NCI-H1092 (cell line): Measurements from ENCODE around the gene UBL5.

Experiments
- DNase-seq: peaks from one replicate; lab custom pipeline; 2025; lab: John Stamatoyannopoulos, UW

UBL5 gene

DNA sequence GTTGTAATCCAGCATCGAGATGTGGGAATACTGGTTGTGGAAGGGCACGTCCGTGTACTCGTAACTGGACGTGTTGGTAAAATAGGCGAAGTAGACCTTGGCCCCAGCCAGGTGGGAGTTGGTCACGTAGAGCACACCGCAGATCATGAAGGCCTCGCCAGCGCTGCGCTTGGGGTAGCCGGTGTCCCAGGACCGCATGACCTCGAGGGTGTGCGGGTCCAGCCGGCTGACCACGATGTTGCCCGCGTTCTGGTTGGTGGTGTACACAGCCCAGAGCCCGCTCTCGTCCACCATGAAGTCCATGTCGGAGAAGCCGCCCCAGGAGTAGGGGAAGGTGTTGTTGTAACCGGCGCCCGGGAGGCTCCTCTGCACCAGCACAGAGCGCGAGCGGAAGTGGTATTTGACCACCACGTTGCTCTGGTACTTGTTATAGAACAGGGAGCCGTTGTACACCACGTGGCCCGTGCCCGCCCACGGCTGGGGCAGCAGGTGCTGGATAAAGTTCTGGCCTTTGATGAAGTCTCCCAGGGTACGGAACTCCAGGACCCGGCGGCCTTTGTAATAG lies 26.6 kb downstream of the UBL5 start:
- no peak for DNase-seq

- DNase-seq, result no peak
Measured at GRCh38 chr19:9856609-9857008, 28.9 kb downstream of the UBL5 start.

- no peak for DNase-seq
Measured at GRCh38 chr19:9857076-9857721, 29.5 kb downstream of the UBL5 start.

- no peak for DNase-seq
Measured at GRCh38 chr19:9857920-9858746, 30.4 kb downstream of the UBL5 start.

GRCh38 chr19:9858766-9859165 lies 31.0 kb downstream of the UBL5 start:
- DNase-seq, result no peak

- DNase-seq, result no peak
Measured at GRCh38 chr19:9860407-9860806, 32.7 kb downstream of the UBL5 start.

GRCh38 chr19:9861503-9861902 lies 33.8 kb downstream of the UBL5 start:
- DNase-seq, result no peak

DNA sequence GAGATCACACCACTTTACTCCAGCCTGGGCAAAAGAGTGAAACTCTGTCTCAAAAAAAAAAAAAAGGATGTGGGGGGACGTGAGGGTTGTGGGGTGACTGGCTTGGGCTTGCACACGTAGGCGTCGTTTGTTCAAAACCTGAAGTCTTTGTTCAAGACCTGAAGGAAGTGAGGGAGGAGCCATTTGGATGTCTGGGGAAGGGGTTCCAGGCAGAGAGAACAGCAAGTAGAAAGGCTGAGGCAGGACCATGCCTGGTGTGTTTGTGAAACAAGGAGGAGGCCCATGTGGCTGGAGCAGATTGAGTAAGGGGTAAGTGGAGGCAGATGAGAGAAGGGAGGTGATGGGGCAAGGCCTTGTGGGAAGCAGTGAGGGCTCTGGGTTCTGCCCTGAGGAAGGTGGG lies 35.2 kb downstream of the UBL5 start:
- no peak for DNase-seq

- no peak for DNase-seq
Measured at GRCh38 chr19:9863759-9864158, 36.0 kb downstream of the UBL5 start.

GRCh38 chr19:9865732-9866501 lies 38.2 kb downstream of the UBL5 start:
- no peak for DNase-seq

- DNase-seq, result no peak
Measured at GRCh38 chr19:9868983-9869617, 41.4 kb downstream of the UBL5 start.

- DNase-seq, result peak; percentile 40
Measured at GRCh38 chr19:9871626-9872338, 44.1 kb downstream of the UBL5 start.

GRCh38 chr19:9872618-9873242 lies 45.0 kb downstream of the UBL5 start:
- no peak for DNase-seq

DNA sequence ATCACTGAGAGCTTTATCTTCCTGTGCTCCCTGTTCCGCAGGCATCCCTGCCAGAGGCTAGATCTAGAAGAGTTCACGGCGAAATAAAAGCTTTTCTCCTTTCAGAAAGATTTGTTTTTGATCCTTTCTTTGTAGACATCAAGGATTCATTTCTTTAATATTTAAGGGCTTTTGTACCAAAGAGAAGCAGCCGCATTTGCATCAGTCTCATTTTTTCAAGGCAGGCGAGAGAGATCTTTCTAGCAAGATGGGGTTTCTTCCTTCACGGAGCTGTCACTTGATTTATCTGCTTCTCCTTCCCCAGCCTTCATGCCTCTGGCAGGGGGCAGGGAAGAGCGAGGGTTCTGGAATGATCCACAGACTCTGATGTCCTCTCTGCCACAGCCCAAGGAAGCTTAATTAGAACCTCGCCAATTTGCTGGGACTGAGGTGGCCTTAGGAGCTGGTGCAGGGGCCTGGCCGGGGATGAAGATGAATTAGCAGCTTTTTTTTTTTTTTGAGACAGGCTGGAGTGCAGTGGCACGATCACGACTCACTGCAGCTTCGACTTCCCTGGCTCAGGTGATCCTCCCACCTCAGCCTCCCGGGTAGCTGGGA lies 47.4 kb downstream of the UBL5 start:
- DNase-seq, result no peak

GRCh38 chr19:9875796-9876195 lies 48.1 kb downstream of the UBL5 start:
- no peak for DNase-seq

DNA sequence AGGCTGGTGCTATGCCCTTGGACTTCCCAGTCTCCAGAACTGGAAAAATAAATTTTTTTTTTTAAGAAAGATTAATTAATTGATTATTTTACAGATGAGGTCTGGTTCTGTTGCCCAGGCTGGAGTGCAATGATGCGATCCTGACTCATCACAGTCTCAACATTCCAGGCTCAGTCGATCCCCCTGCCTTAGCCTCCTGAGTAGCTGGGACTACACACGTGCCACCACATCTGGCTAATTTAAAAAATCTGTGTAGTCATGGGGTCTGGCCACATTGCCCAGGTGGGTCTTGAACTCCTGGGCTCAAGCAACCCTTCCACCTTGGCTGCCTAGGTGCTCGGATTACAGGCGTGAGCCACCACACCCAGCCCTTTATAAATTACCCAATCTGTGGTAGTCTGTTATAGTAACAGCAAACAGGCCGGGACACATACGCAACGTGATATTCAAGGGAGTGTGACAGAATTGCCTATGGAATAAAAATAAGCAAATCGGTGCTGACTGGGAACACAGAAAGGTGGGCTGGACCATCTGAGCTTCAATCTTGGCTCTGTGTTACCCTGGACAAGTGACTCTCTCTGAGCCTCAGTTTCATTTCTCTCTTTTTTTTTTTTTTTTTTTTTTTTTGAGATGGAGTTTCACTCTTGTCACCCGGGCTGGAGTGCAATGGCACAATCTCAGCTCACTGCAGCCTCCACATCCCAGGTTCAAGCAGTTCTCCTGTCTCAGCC lies 50.2 kb downstream of the UBL5 start:
- no peak for DNase-seq

GRCh38 chr19:9878511-9879196 lies 50.9 kb downstream of the UBL5 start:
- DNase-seq, result no peak
